Right lobe of liver (tissue), 6 donors: Measurements from ENCODE around the gene USP14. TPM values are rescaled to one million over a fixed set of nuclear protein-coding genes. Genes with fewer than 3 reads are reported as not detected.

Experiments
- ATAC-seq, 4 donors: fragments of 200-7000 bp; cut with Tn5 transposase; one replicate each; pipeline ENCODE4 v1.9.1; 2020; ENCODE audit warnings: mild to moderate bottlenecking in 4 of 4, moderate library complexity in 4 of 4
- DNase-seq, 3 donors: peaks; one replicate each; pipeline ENCODE4 v3.0.0-alpha.2; 2020
- H3K27ac ChIP-seq, 3 donors: fragments of 200-600 bp; one replicate each; pipeline ENCODE4 v1.8.0; 2022
- H3K27me3 ChIP-seq, 2 donors: fragments of 200-600 bp; one replicate each; pipeline ENCODE4 v1.8.0; 2022
- H3K36me3 ChIP-seq, 4 donors: fragments of 200-600 bp; sonication (generic) in 1 of 4; one replicate each; pipeline versions ENCODE4 v1.5.1 to v1.8.0; 2017 to 2022; ENCODE audit warnings: control low read depth in 1 of 4
- H3K4me1 ChIP-seq, 4 donors: fragments of 200-600 bp; sonication (generic) in 1 of 4; one replicate each; pipeline versions ENCODE4 v1.5.1 to v1.8.0; 2017 to 2022; ENCODE audit warnings: control low read depth in 1 of 4
- H3K4me3 ChIP-seq, 3 donors: fragments of 200-600 bp; one replicate each; pipeline ENCODE4 v1.8.0; 2022
- H3K9me3 ChIP-seq, 4 donors: fragments of 200-600 bp; sonication (generic) in 1 of 4; one replicate each; pipeline versions ENCODE4 v1.5.1 to v1.8.0; 2017 to 2022; ENCODE audit warnings: control low read depth in 1 of 4
- CTCF ChIP-seq, 4 donors: fragments of 200-600 bp in 3 of 4; fragments of 450-650 bp in 1 of 4; IDR thresholded peaks; one replicate each; pipeline versions ENCODE4 v1.5.1 to v1.8.0; 2016 to 2022; ENCODE audit warnings: antibody characterized with exemption in 4 of 4, mild to moderate bottlenecking in 2 of 4
- POLR2A ChIP-seq: fragments of 450-650 bp; IDR thresholded peaks from one replicate; pipeline ENCODE4 v1.6.1; 2017; ENCODE audit warnings: antibody characterized with exemption, mild to moderate bottlenecking
- WGBS: methylation state at CpG from one replicate; pipeline ENCODE4 v1.1.6; 2018; ENCODE audit warnings: low coverage, low lambda C conversion rate; ENCODE audit not compliant: insufficient coverage; ENCODE audit errors: missing lambda C conversion rate; 5-methylcytosine and 5-hydroxymethylcytosine counted together
- intact Hi-C, 2 donors: fragments of 100-400 bp; cut with DNase I; formaldehyde crosslinking; loops; one replicate each; pipeline versions ENCODE4 v1.11.2 to v1.14.1; 2022
- total RNA-seq, 6 experiments: library from RNA; depleted of rRNA in 2 of 6; stranded (reverse); fragments of >200 nt in 2 of 6; fragmentation: NEBNext Ultra II Directional in 3 of 6; extraction: Animal tissue kit (Norgen Biotek cat#: 25700) in 3 of 6; gene quantifications; one replicate each; pipeline versions ENCODE4 v1.1.0 to v1.2.4, GENCODE V29; 2016 to 2023
- donor health status: DM: no; HTN: yes; CAD: no.
- donor health status: DM: no; HTN: no; CAD: no.
- donor health status: DM: no; HTN: no; CAD: no.
- donor health status: DM: no; HTN: yes; CAD: no.
- donor health status: DM: no; HTN: yes; CAD: no.

USP14 gene
- total RNA-seq, 6 experiments from 2014 or later = 19.6 to 28.5 (median 24.5) TPM

DNA sequence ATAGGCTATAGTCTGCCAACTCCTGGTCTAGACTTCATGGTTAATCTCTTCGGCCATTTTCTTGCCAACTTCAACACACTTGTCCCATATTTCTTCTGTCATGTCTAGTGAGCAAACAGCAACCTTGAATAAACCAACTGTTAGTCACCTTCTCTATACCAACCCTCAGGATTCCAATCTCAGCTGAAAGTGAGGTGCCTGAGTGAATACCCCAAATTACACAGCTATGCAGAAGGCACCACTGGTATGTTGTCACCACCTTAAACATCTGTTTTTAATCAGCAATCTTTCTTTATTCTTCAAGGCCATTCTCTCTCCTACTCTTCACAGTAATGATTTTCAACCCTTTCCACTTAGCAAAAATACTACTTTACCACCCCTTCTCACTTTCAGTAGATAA is 70.2 kb downstream of the USP14 start:
- Histone ChIP-seq H3K4me3 (no peak overlapping the region), H3K27me3 (no peaks in the 10 kb centered on the region), H3K9me3 (no peaks in the 10 kb centered on the region), H3K4me1 (no peaks in the 10 kb centered on the region), H3K27ac (no peak overlapping the region), H3K36me3 (peaks cover 0 to 17% (median 0%) of the 10 kb centered on the region in 4 donors)
- no peak for TF ChIP-seq POLR2A
- intact Hi-C loops = no loop called here
- DNase-seq (no peak), ATAC-seq (no peak)
- 93% methylated on average over 1 of the region's 1 CpG for WGBS

DNA sequence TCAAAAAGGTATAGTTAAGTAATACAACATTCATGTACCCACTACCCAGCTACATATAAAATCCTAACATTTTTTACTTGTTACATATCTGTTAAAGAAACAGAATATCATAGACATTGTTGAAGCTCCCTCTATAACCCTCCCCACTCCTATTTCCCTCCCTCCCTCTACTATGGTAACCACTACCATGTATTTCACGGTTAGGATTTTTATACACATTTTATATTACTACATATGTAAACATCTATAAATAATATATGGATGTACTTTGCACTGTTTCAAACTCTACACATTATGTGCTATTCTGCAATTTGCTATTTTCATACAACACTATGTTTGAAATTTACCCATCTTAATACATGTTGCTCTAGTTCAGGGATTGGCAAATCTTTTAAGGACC is 73.2 kb downstream of the USP14 start:
- intact Hi-C loops = no loop called here
- H3K9me3 ChIP-seq = no peaks in the 10 kb centered on the region
- H3K36me3 ChIP-seq = no peaks in the 10 kb centered on the region
- ATAC-seq = no peak
- H3K4me1 ChIP-seq = no peaks in the 10 kb centered on the region
- no peaks in the 10 kb centered on the region for H3K27me3 ChIP-seq
- 100% methylated on average over 1 of the region's 1 CpG for WGBS
- no peak for TF ChIP-seq CTCF (IDR thresholded peaks at IDR 0.05)
- no peak for TF ChIP-seq POLR2A
- no peak overlapping the region for H3K27ac ChIP-seq
- no peak overlapping the region for H3K4me3 ChIP-seq
- DNase-seq = no peak

DNA sequence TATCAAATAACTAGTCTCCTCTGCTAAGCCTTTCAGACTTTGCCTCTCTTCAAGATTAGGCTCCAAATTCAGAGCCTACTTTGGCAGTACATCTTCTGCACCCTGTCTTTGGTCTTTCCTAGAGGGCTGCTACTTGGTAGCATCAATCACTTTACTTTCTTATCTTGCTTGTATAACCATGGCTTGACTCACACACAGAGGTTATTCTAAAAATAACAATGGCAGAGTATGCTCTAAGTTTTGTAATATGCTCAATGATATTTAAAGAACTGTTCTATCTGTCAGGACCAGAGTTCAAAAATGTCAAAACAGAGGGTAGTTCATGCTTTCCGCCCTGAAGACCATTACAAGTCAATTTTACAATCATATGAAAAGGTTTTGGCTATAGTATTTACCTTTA is 81.8 kb downstream of the USP14 start:
- intact Hi-C loops = loop anchor here in 1 of 2 donors (5.0 kb wide), 1 partner anchor 63 kb away; no protein-coding TSS in a partner anchor
- H3K9me3 ChIP-seq = no peaks in the 10 kb centered on the region
- peaks cover 0 to 10% (median 1%) of the 10 kb centered on the region in 4 donors for H3K36me3 ChIP-seq
- ATAC-seq (no peak), DNase-seq (no peak)
- TF ChIP-seq POLR2A = no peak
- no peak for TF ChIP-seq CTCF (IDR thresholded peaks at IDR 0.05)
- no peak overlapping the region for H3K27ac ChIP-seq
- H3K4me1 ChIP-seq = no peaks in the 10 kb centered on the region
- WGBS = 92% methylated on average over 1 of the region's 1 CpG
- no peaks in the 10 kb centered on the region for H3K27me3 ChIP-seq
- H3K4me3 ChIP-seq = no peak overlapping the region

GRCh38 chr18:245282-245847 is 87.0 kb downstream of the USP14 start:
- WGBS = 88% methylated on average over 2 of the region's 2 CpGs
- Histone ChIP-seq H3K36me3 (peaks cover 0 to 38% (median 7%) of the 10 kb centered on the region in 4 donors), H3K27ac (no peak overlapping the region), H3K9me3 (no peaks in the 10 kb centered on the region), H3K4me1 (no peaks in the 10 kb centered on the region), H3K4me3 (no peak overlapping the region), H3K27me3 (no peaks in the 10 kb centered on the region)
- DNase-seq (no peak), ATAC-seq (no peak)
- intact Hi-C loops = no loop called here
- no peak for TF ChIP-seq POLR2A
- TF ChIP-seq CTCF (IDR thresholded peaks at IDR 0.05) = no peak

GRCh38 chr18:248053-248452 is 89.7 kb downstream of the USP14 start:
- intact Hi-C loops = no loop called here
- no peak overlapping the region for H3K27ac ChIP-seq
- H3K4me1 ChIP-seq = no peaks in the 10 kb centered on the region
- no peak overlapping the region for H3K4me3 ChIP-seq
- DNase-seq (no peak), ATAC-seq (no peak)
- 75% methylated on average over 4 of the region's 4 CpGs for WGBS
- H3K9me3 ChIP-seq = no peaks in the 10 kb centered on the region
- H3K36me3 ChIP-seq = peaks cover 9 to 56% (median 11%) of the 10 kb centered on the region in 4 donors
- H3K27me3 ChIP-seq = no peaks in the 10 kb centered on the region
- TF ChIP-seq CTCF (IDR thresholded peaks at IDR 0.05) = no peak
- TF ChIP-seq POLR2A = no peak
